GM13976 (cell line): ENCODE data around the gene GMPPA.

Source experiments
- DNase-seq: peaks from one replicate; pipeline ENCODE4 v3.0.0; 2012; ENCODE audit warnings: low spot score
- in situ Hi-C: fragments of 300-500 bp; cut with MboI; formaldehyde crosslinking; loops from one replicate; pipeline ENCODE4 v1.12.0; 2022; ENCODE audit warnings: low sequenced_read_pairs, mixed read lengths, inconsistent platforms; ENCODE audit not compliant: unreplicated experiment
- TF ChIP-seq, protein P1 (sequence below): IDR thresholded peaks from 2 replicates; pipeline ENCODE4 v1.5.1; 2012; ENCODE audit warnings: borderline replicate concordance, mild to moderate bottlenecking; ENCODE audit not compliant: insufficient read depth; ENCODE audit errors: extremely low read depth, missing control alignments, control extremely low read depth

The GMPPA gene

DNA sequence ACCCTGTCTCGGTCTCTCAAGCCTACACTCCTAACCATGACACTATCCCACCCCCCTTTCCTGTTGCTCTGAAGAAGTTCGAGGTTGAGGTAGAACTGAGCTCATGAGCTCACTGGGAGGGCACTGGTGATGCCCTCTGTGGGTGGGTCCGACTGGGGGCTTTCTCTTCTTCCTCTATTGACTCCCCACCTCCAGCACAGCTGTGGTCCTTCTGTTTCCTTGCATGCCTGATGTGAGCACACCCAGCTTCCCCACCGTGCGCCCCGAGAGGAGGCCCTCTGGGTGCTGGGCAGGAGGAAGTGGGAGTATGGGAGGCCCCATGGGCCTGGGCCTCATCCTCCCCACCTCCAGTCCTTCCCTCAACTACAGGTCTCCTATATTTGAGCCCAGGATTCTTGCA lies 43.1 kb upstream of the GMPPA start:
- TF ChIP-seq, protein P1, sequence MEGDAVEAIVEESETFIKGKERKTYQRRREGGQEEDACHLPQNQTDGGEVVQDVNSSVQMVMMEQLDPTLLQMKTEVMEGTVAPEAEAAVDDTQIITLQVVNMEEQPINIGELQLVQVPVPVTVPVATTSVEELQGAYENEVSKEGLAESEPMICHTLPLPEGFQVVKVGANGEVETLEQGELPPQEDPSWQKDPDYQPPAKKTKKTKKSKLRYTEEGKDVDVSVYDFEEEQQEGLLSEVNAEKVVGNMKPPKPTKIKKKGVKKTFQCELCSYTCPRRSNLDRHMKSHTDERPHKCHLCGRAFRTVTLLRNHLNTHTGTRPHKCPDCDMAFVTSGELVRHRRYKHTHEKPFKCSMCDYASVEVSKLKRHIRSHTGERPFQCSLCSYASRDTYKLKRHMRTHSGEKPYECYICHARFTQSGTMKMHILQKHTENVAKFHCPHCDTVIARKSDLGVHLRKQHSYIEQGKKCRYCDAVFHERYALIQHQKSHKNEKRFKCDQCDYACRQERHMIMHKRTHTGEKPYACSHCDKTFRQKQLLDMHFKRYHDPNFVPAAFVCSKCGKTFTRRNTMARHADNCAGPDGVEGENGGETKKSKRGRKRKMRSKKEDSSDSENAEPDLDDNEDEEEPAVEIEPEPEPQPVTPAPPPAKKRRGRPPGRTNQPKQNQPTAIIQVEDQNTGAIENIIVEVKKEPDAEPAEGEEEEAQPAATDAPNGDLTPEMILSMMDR, result no peak
- in situ Hi-C loops, result no loop called here
- DNase-seq, result no peak

DNA sequence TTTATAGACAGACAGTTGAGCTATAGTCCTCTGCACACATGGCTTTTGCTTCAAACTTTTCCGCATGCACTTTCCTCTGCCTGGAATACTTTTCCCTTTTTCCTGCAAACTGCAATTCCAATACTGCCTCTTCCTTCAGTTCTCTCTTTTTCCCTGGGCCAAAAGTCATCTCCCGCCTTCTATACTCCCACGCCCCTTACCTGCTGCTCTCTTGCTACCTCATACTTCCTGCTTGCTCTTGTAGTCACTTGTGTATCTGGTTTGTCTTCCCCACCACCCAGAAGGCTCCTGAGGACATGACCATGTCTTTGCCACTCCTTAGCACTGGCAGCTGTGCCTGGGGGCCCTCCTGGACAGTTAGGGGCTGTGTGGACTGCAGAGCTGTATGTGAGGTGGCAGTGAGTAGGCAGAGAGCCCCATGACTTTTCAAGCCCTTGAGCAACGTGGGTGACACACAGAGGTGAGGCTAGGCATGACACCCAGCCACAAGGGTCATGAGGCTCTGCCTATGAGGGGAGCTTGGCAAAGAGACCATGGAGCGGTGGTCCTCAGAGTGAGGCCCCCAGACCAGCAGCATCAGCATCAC lies 40.8 kb upstream of the GMPPA start:
- in situ Hi-C loops, result no loop called here
- TF ChIP-seq, protein P1, result no peak
- DNase-seq, result no peak

DNA sequence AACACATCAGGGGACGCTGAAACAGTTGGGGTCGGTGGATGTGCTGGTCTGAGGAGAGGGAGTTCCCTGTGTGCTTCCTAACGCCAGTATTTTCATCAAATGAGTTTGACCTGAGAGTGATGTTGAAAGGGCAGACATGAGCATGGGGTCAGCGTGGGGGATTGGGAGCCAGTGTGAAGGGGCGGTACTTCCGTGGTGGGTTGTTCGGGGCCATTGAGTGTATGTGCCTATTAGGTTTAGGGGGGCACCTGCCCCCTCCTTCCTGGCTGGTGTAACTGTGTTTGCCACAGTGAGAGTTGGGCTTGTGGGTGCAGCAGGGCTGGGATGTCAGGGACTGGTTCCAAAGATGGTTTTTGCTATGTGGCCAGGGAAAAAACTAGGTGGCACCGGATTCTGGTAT lies 39.7 kb upstream of the GMPPA start:
- DNase-seq, result no peak
- in situ Hi-C loops, result no loop called here
- TF ChIP-seq, protein P1, result no peak

DNA sequence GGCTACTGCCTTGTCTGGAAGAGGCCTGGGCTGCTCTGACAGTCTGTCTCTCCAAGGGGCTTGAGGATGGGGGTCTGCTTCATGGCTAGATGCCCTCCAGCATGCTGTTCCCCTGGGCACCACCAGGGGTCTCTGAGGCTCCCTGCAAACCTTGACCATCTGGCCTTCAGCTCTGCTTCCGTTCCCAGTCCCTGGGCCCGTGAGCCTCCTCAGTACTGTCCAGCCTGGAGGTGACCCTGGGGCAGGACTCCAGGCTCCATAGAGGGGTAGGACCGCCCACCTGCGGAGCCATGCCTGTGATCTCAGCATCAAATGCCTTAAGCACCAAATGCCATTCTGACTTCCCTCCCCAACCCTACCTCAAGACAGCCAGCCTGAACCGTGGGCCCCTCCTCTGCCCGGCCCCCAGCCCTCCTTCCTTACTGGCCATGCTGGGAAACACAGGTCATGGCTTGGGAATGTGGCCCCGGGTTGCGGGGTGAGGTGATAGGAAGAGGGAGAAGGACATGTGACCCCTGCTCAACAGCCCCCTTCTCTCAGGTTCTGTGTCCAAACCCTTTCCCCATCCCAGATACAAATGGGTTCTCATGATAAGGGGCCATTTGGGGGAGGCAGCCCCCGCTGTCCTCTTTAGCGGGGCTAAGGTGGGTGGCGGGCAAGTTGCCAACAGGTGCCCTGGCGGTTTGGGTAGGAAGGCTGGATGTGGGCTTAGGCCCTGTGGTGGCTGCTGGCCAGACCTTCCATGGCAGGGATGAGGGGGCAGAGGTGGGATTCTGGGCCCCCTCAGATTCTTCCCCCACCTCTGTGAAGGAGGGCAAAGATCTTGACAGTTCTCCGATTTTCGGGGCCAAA lies 39.0 kb upstream of the GMPPA start:
- TF ChIP-seq, protein P1, result peak; percentile 77
- in situ Hi-C loops, result no loop called here
- DNase-seq, result peak; percentile 89

DNA sequence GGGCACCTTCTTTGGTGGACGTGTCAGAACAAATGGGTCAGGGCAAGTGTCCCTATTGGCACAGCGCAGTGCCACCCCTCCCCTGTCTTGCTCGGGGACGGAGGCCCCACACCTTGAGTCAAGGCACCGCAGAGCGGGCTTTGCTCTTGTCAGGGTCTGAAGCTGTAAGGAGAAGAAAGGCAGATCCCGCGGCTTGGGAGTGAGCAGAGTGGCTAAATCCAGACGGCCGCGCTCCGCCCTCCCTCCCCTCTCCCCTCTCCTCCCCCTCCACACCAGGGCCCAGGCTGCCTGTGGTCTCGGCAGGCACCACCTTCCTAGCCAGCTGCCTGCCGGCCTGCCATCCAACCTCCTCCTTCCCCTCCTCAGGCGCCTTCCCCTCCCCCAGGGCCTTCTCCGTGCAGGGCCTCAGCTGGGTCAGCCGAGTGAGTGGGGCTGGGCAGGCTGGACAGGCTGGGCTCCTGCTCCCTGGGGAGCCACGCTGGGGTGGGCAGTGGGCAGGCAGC lies 38.2 kb upstream of the GMPPA start:
- no peak for DNase-seq
- TF ChIP-seq, protein P1, result no peak
- in situ Hi-C loops, result no loop called here

DNA sequence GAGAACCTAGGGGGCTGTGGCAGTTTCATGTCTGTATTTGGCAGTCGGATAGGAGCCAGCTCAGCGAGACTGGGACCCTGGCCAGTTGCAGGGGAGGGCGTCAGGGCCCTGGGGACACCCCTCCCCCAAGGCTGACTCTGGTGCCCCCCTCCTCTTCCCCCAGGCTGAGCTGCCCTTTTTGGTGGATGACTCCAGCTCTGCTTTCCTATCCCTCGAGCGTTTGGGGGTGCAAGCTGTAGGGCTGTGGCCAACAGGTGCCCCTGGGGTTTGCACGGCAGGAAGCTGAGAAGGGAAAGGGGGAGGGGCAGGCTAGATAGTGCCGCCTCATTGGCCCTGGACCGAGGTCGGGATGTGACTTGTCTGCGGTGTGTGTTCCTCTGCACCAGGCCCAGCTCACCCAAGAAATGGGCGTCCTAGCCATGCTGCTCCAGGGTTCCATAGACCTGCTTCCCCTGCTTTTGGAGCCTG lies 37.6 kb upstream of the GMPPA start:
- TF ChIP-seq, protein P1, result no peak
- in situ Hi-C loops, result no loop called here
- no peak for DNase-seq
